ENCODE measurements around the gene VGLL3.

The VGLL3 gene

GRCh38 chr3:86948822-86949221 lies 42.1 kb downstream of the VGLL3 start:
- DNase-seq: no peak

- DNase-seq: no peak
Measured at GRCh38 chr3:86942206-86942605, 48.7 kb downstream of the VGLL3 start.

- no peak for DNase-seq
Measured at GRCh38 chr3:86938416-86939105, 52.4 kb downstream of the VGLL3 start.

GRCh38 chr3:86937306-86937791 lies 53.6 kb downstream of the VGLL3 start:
- DNase-seq: no peak

GRCh38 chr3:86934851-86935250 lies 56.1 kb downstream of the VGLL3 start:
- no peak for DNase-seq

- no peak for DNase-seq
Measured at GRCh38 chr3:86930831-86931230, 60.1 kb downstream of the VGLL3 start.

- no peak for DNase-seq
Measured at GRCh38 chr3:86930181-86930580, 60.8 kb downstream of the VGLL3 start.

- no peak for DNase-seq
Measured at GRCh38 chr3:86929046-86929445, 61.9 kb downstream of the VGLL3 start.

- DNase-seq: no peak
Measured at GRCh38 chr3:86923071-86923491, 67.9 kb downstream of the VGLL3 start.

- DNase-seq: no peak
Measured at GRCh38 chr3:86921971-86922680, 68.8 kb downstream of the VGLL3 start.

- no peak for DNase-seq
Measured at GRCh38 chr3:86914670-86915069, 76.3 kb downstream of the VGLL3 start.

- no peak for DNase-seq
Measured at GRCh38 chr3:86913160-86913559, 77.8 kb downstream of the VGLL3 start.

GRCh38 chr3:86895202-86895601 lies 95.7 kb downstream of the VGLL3 start:
- no peak for DNase-seq

- no peak for DNase-seq
Measured at GRCh38 chr3:86890741-86891396, 100.1 kb downstream of the VGLL3 start.
